ENCODE data around the gene GP5.

Gene GP5

GRCh38 chr3:194374935-194375334 is 24.1 kb downstream of the GP5 start:
- no peak for DNase-seq

- no peak for DNase-seq
Observed at GRCh38 chr3:194373899-194374298, 25.2 kb downstream of the GP5 start.

GRCh38 chr3:194373028-194373427 is 26.0 kb downstream of the GP5 start:
- DNase-seq: no peak

- no peak for DNase-seq
Observed at GRCh38 chr3:194370753-194371152, 28.3 kb downstream of the GP5 start.

- no peak for DNase-seq
Observed at GRCh38 chr3:194369522-194370279, 29.4 kb downstream of the GP5 start, which contains the start of gene LRRC15. LRRC15 (minus strand) TSS chr3:194369743; CDS start chr3:194361043, 8,700 bp downstream.

GRCh38 chr3:194368918-194369317 is 30.1 kb downstream of the GP5 start:
- DNase-seq: no peak

GRCh38 chr3:194367992-194368841 is 30.8 kb downstream of the GP5 start:
- DNase-seq: no peak

- no peak for DNase-seq
Observed at GRCh38 chr3:194365978-194366490, 33.0 kb downstream of the GP5 start.

- no peak for DNase-seq
Observed at GRCh38 chr3:194365526-194365925, 33.5 kb downstream of the GP5 start.

- no peak for DNase-seq
Observed at GRCh38 chr3:194364652-194365434, 34.2 kb downstream of the GP5 start.

GRCh38 chr3:194364314-194364651 is 34.8 kb downstream of the GP5 start:
- no peak for DNase-seq

GRCh38 chr3:194360568-194360967 is 38.5 kb downstream of the GP5 start:
- DNase-seq: no peak

- DNase-seq: no peak
Observed at GRCh38 chr3:194357681-194358080, 41.4 kb downstream of the GP5 start.

GRCh38 chr3:194355379-194355778 is 43.7 kb downstream of the GP5 start:
- DNase-seq: no peak

GRCh38 chr3:194354315-194354714 is 44.8 kb downstream of the GP5 start:
- no peak for DNase-seq

- DNase-seq: no peak
Observed at GRCh38 chr3:194352667-194353246, 46.3 kb downstream of the GP5 start.

GRCh38 chr3:194351952-194352536 is 47.0 kb downstream of the GP5 start:
- DNase-seq: no peak

- no peak for DNase-seq
Observed at GRCh38 chr3:194351080-194351672, 47.9 kb downstream of the GP5 start, which contains the start of gene CPN2. CPN2 (minus strand) TSS chr3:194351328; CDS start chr3:194342702, 8,626 bp downstream.

GRCh38 chr3:194350726-194351071 is 48.4 kb downstream of the GP5 start:
- no peak for DNase-seq

GRCh38 chr3:194348354-194348753 is 50.7 kb downstream of the GP5 start:
- no peak for DNase-seq

GRCh38 chr3:194346621-194347020 is 52.4 kb downstream of the GP5 start:
- no peak for DNase-seq

- DNase-seq: no peak
Observed at GRCh38 chr3:194346035-194346434, 53.0 kb downstream of the GP5 start.
